ENCODE data around the gene VSIG2. TPM values are rescaled to one million over a fixed set of nuclear protein-coding genes. Genes with fewer than 3 reads are reported as not detected.

Gene VSIG2
- total and polyA plus RNA-seq, 2 of the 4 experiments (the other 2 are of a cell fraction), result not detected

Other genes starting within 250 kb of the VSIG2 start
- gene OR8B12, start 208.6 kb downstream of the VSIG2 start, total RNA-seq (2012; rRNA removed), result not detected in 2 replicates
- gene OR8B12, start 208.6 kb downstream of the VSIG2 start, polyA plus RNA-seq (2012; rRNA removed), result not detected in 2 replicates
- gene OR8A1, start 182.3 kb downstream of the VSIG2 start, total RNA-seq (2012; rRNA removed), result not detected in 2 replicates
- not detected in 2 replicates for gene OR8A1, start 182.3 kb downstream of the VSIG2 start, polyA plus RNA-seq (2012; rRNA removed)
- not detected in 2 replicates for gene PANX3, start 140.8 kb downstream of the VSIG2 start, total RNA-seq (2012; rRNA removed)
- not detected in 2 replicates for gene PANX3, start 140.8 kb downstream of the VSIG2 start, polyA plus RNA-seq (2012; rRNA removed)
- 11.9 and 13.3 TPM in 2 replicates for gene TBRG1, start 129.4 kb downstream of the VSIG2 start, total RNA-seq (2012; rRNA removed)
- 20.2 and 23.2 TPM in 2 replicates for gene TBRG1, start 129.4 kb downstream of the VSIG2 start, polyA plus RNA-seq (2012; rRNA removed)
- gene SIAE, start 78.5 kb downstream of the VSIG2 start, total RNA-seq (2012; rRNA removed), result 3.3 and 4.7 TPM in 2 replicates
- gene SIAE, start 78.5 kb downstream of the VSIG2 start, polyA plus RNA-seq (2012; rRNA removed), result 11.3 and 12.0 TPM in 2 replicates
- 9.9 and 14.4 TPM in 2 replicates for gene SPA17, start 78.4 kb downstream of the VSIG2 start, total RNA-seq (2012; rRNA removed)
- gene SPA17, start 78.4 kb downstream of the VSIG2 start, polyA plus RNA-seq (2012; rRNA removed), result 10.6 and 11.5 TPM in 2 replicates
- gene NRGN, start 12.3 kb downstream of the VSIG2 start, total RNA-seq (2012; rRNA removed), result 0.54 and 0.83 TPM in 2 replicates
- gene NRGN, start 12.3 kb downstream of the VSIG2 start, polyA plus RNA-seq (2012; rRNA removed), result 24.8 and 27.8 TPM in 2 replicates
- gene ESAM, start 10.0 kb upstream of the VSIG2 start, total RNA-seq (2012; rRNA removed), result under 0.01 TPM in 1 of 2 replicates, not detected in the other
- 0.12 and 0.20 TPM in 2 replicates for gene ESAM, start 10.0 kb upstream of the VSIG2 start, polyA plus RNA-seq (2012; rRNA removed)
- gene MSANTD2, start 48.2 kb upstream of the VSIG2 start, total RNA-seq (2012; rRNA removed), result 5.0 and 6.4 TPM in 2 replicates
- gene MSANTD2, start 48.2 kb upstream of the VSIG2 start, polyA plus RNA-seq (2012; rRNA removed), result 4.8 and 6.0 TPM in 2 replicates
- gene ROBO3, start 113.2 kb upstream of the VSIG2 start, total RNA-seq (2012; rRNA removed), result 10.3 and 12.0 TPM in 2 replicates
- 54.1 and 64.5 TPM in 2 replicates for gene ROBO3, start 113.2 kb upstream of the VSIG2 start, polyA plus RNA-seq (2012; rRNA removed)
- 0.56 and 0.72 TPM in 2 replicates for gene ROBO4, start 145.6 kb upstream of the VSIG2 start, total RNA-seq (2012; rRNA removed)
- gene ROBO4, start 145.6 kb upstream of the VSIG2 start, polyA plus RNA-seq (2012; rRNA removed), result 0.82 and 1.4 TPM in 2 replicates
- gene HEPN1, start 167.0 kb upstream of the VSIG2 start, total RNA-seq (2012; rRNA removed), result not detected in 2 replicates
- not detected in 2 replicates for gene HEPN1, start 167.0 kb upstream of the VSIG2 start, polyA plus RNA-seq (2012; rRNA removed)
- gene HEPACAM, start 183.8 kb upstream of the VSIG2 start, total RNA-seq (2012; rRNA removed), result 0.18 TPM in 1 of 2 replicates, not detected in the other
- 0.03 and 0.09 TPM in 2 replicates for gene HEPACAM, start 183.8 kb upstream of the VSIG2 start, polyA plus RNA-seq (2012; rRNA removed)
- 2.0 and 2.5 TPM in 2 replicates for gene CCDC15, start 201.9 kb upstream of the VSIG2 start, total RNA-seq (2012; rRNA removed)
- gene CCDC15, start 201.9 kb upstream of the VSIG2 start, polyA plus RNA-seq (2012; rRNA removed), result 0.69 and 1.1 TPM in 2 replicates

All from IMR-90 (cell line).